GM12878 (cell line): ENCODE measurements around the gene NOL8. TPM values are rescaled to one million over a fixed set of nuclear protein-coding genes. Genes with fewer than 3 reads are reported as not detected.

Experiments
- ATAC-seq: fragments of 200-7000 bp; cut with Tn5 transposase; 3 replicates; pipeline ENCODE4 v1.9.1; 2020; ENCODE audit warnings: mild to moderate bottlenecking, moderate library complexity
- BruUV-seq: library from RNA; stranded (reverse); fragments of 400-500 nt; replicated peaks from 2 replicates; lab custom pipeline; 2021; lab: Mats Ljungman, UMichigan
- CTCF ChIA-PET: fragments of 300-600 bp; sonication (Branson Sonifier 250); formaldehyde crosslinking; extraction: SDS; loops from one replicate; lab custom pipeline; 2021; ENCODE audit warnings: inconsistent platforms; lab: Yijun Ruan, JAX
- POLR2A ChIA-PET: fragments of 350-600 bp; formaldehyde crosslinking; extraction: SDS; loops from one replicate; lab custom pipeline; 2021; ENCODE audit warnings: inconsistent platforms; lab: Charles Lee
- RAD21 ChIA-PET: fragments of 300-600 bp; sonication (Branson Sonifier 250); formaldehyde crosslinking; loops from one replicate; lab custom pipeline; 2023; ENCODE audit warnings: antibody characterized with exemption; ENCODE audit not compliant: unreplicated experiment; lab: Charles Lee
- SMC1A ChIA-PET: fragments of 300-600 bp; sonication (Branson Sonifier 250); formaldehyde crosslinking; loops from one replicate; lab custom pipeline; 2023; ENCODE audit not compliant: unreplicated experiment, uncharacterized antibody; lab: Charles Lee
- DNase-seq: peaks from one replicate; pipeline ENCODE4 v3.0.0-alpha.2; 2011; ENCODE audit warnings: low read depth, low spot score
- FAIRE-seq: peaks from 3 replicates; lab custom pipeline; 2011; peaks lifted over from hg19 to GRCh38; lab: Jason Lieb, UNC
- H2AFZ ChIP-seq: 2 replicates; pipeline ENCODE4 v1.6.0; 2011; ENCODE audit warnings: low read depth, low read length, control low read depth; ENCODE audit not compliant: control insufficient read depth
- H3K27ac ChIP-seq: 2 replicates; pipeline ENCODE4 v1.5.1; 2011; ENCODE audit warnings: control low read depth; ENCODE audit not compliant: control insufficient read depth, insufficient read depth
- H3K27me3 ChIP-seq, 2 experiments: replicated peaks in 1 of 2; 2 replicates each; pipeline versions ENCODE4 v1.6.0 to v1.6.1; 2011; ENCODE audit warnings: low read length in 1 of 2; ENCODE audit not compliant: control insufficient read depth in 2 of 2, insufficient read depth in 2 of 2
- H3K36me3 ChIP-seq, 2 experiments: 2 replicates each; pipeline ENCODE4 v1.5.1; 2011; ENCODE audit warnings: low read length in 1 of 2; ENCODE audit not compliant: control insufficient read depth in 2 of 2, insufficient read depth in 2 of 2
- H3K4me1 ChIP-seq: 2 replicates; pipeline ENCODE4 v1.6.1; 2011; ENCODE audit warnings: mild to moderate bottlenecking, low read length, moderate library complexity, mixed read lengths; ENCODE audit not compliant: control insufficient read depth, insufficient read depth
- H3K4me2 ChIP-seq: 2 replicates; pipeline ENCODE4 v1.6.0; 2011; ENCODE audit warnings: control low read depth; ENCODE audit not compliant: control insufficient read depth, insufficient read depth
- H3K4me3 ChIP-seq: fragments of 200-600 bp; sonication (generic); 2 replicates; pipeline ENCODE4 v1.5.1; 2016
- H3K79me2 ChIP-seq: 2 replicates; pipeline ENCODE4 v1.6.0; 2011; ENCODE audit warnings: low read length; ENCODE audit not compliant: control insufficient read depth, insufficient read depth
- H3K9ac ChIP-seq: 2 replicates; pipeline ENCODE4 v1.8.0; 2011; ENCODE audit warnings: low read length, control low read depth, mixed read lengths; ENCODE audit not compliant: control insufficient read depth, insufficient read depth
- H3K9me3 ChIP-seq: replicated peaks from 3 replicates; pipeline ENCODE4 v1.5.1; 2011; ENCODE audit warnings: mild to moderate bottlenecking, low read length; ENCODE audit not compliant: control insufficient read depth, insufficient read depth
- H4K20me1 ChIP-seq: 2 replicates; pipeline ENCODE4 v1.6.0; 2011; ENCODE audit not compliant: control insufficient read depth, insufficient read depth
- FOS ChIP-seq: IDR thresholded peaks from 3 replicates; pipeline ENCODE4 v1.6.1; 2011; ENCODE audit warnings: borderline replicate concordance; ENCODE audit not compliant: insufficient read length; ENCODE audit errors: extremely low read depth
- HCFC1 ChIP-seq: fragments of 150-350 bp; IDR thresholded peaks from 2 replicates; pipeline ENCODE4 v1.6.1; 2014; ENCODE audit warnings: low read length
- IKZF2 ChIP-seq, 2 experiments: fragments of 450-650 bp; IDR thresholded peaks; 2 replicates each; pipeline ENCODE4 v1.6.1; 2017; ENCODE audit warnings: mild to moderate bottlenecking in 2 of 2, moderate library complexity in 2 of 2
- IRF4 ChIP-seq: IDR thresholded peaks from 2 replicates; pipeline ENCODE4 v1.6.1; 2011; ENCODE audit warnings: low read depth, low read length
- KAT2A ChIP-seq: conservative IDR thresholded peaks from 2 replicates; pipeline ENCODE4 v1.6.1; 2011; ENCODE audit warnings: low read depth, low read length; ENCODE audit not compliant: control insufficient read depth
- NKRF ChIP-seq: fragments of 450-650 bp; conservative IDR thresholded peaks from 2 replicates; pipeline ENCODE4 v1.6.1; 2017; ENCODE audit warnings: mild to moderate bottlenecking, moderate library complexity
- RFX5 ChIP-seq: IDR thresholded peaks from 2 replicates; pipeline ENCODE4 v1.6.1; 2011; ENCODE audit warnings: low read depth, low read length, improper control_type of control experiment
- STAT3 ChIP-seq: IDR thresholded peaks from 2 replicates; pipeline ENCODE4 v1.6.1; 2011; ENCODE audit warnings: low read depth, low read length, improper control_type of control experiment
- SUPT20H ChIP-seq: IDR thresholded peaks from 2 replicates; pipeline ENCODE4 v1.6.1; 2011; ENCODE audit warnings: low read depth, mild to moderate bottlenecking, low read length, moderate library complexity, borderline replicate concordance; ENCODE audit not compliant: control insufficient read depth
- WRNIP1 ChIP-seq: IDR thresholded peaks from 2 replicates; pipeline ENCODE4 v1.6.1; 2011; ENCODE audit warnings: low read depth, low read length, improper control_type of control experiment, borderline replicate concordance
- ZBTB4 ChIP-seq: fragments of 450-650 bp; formaldehyde crosslinking; IDR thresholded peaks from 2 replicates; pipeline ENCODE4 v1.4.0; 2022; ENCODE audit warnings: mild to moderate bottlenecking, moderate library complexity
- ZBTB40 ChIP-seq: fragments of 450-650 bp; IDR thresholded peaks from 2 replicates; pipeline ENCODE4 v1.6.1; 2016; ENCODE audit warnings: mild to moderate bottlenecking, moderate library complexity, borderline replicate concordance
- ZNF384 ChIP-seq: IDR thresholded peaks from 2 replicates; pipeline ENCODE4 v1.6.1; 2012; ENCODE audit warnings: low read depth, mild to moderate bottlenecking, low read length, improper control_type of control experiment, borderline replicate concordance
- WGBS: methylation state at CpG from one replicate; pipeline ENCODE4 v1.1.6; 2016; ENCODE audit warnings: low lambda C conversion rate; ENCODE audit not compliant: insufficient replicate concordance, insufficient coverage; ENCODE audit errors: missing lambda C conversion rate; 5-methylcytosine and 5-hydroxymethylcytosine counted together
- in situ Hi-C: fragments of 300-500 bp; cut with MboI; formaldehyde crosslinking; loops from 9 replicates; pipeline ENCODE4 v1.14.3; 2018; ENCODE audit warnings: mixed read lengths
- intact Hi-C: fragments of 100-400 bp; cut with micrococcal nuclease; formaldehyde crosslinking; loops from one replicate; pipeline ENCODE4 v1.14.2; 2022; ENCODE audit not compliant: unreplicated experiment
- polyA plus RNA-seq, 11 experiments: library from polyadenylated mRNA; depleted of rRNA in 4 of 11; unstranded in 6 of 11; stranded (reverse) in 5 of 11; fragments of >200 nt; fragmentation: Nextera tagmentation in 4 of 11; fragmentation: Illumina TruSeq in 1 of 11; extraction: Ambion mirVana in 4 of 11; extraction: Trizol in 1 of 11; gene quantifications; 1 replicate in 1 of 11; 2 replicates in 10 of 11; pipeline versions ENCODE4 v1.2.1 to v1.2.3, GENCODE V29; 2011 to 2016; ENCODE audit warnings: inconsistent platforms in 2 of 11, missing spikeins in 2 of 11, low read depth in 1 of 11
- total RNA-seq, 4 experiments: library from RNA; depleted of rRNA in 3 of 4; stranded (reverse); fragments of >200 nt in 3 of 4; fragmentation: Illumina TruSeq in 1 of 4; extraction: Trizol in 1 of 4; gene quantifications; 2 replicates each; pipeline versions ENCODE4 v1.2.1 to v1.2.3, GENCODE V29; 2013 to 2021

Gene NOL8
- total and polyA plus RNA-seq, 10 of the 15 experiments (the other 5 are each of a cell fraction or from before 2014, with no cell fraction given): 33.6 to 58.6 (median 49.2) TPM

- 0 out of 2 replicates have a peak, but pooled peaks have one; percentile 93 for TF ChIP-seq NKRF
- no peak for TF ChIP-seq HCFC1
- no peak for TF ChIP-seq WRNIP1
These were observed 271 bp downstream of the NOL8 start (continued) for GRCh38 chr9:92324889-92325268.

GRCh38 chr9:92324431-92324830 is 719 bp downstream of the NOL8 start:
- in situ Hi-C loops: no loop called here
- Histone ChIP-seq H3K27ac (peak overlapping the region; percentile 98), H4K20me1 (no peaks in the 10 kb centered on the region), H2AFZ (no peak overlapping the region; the same call in 1 of the 2 replicates), H3K79me2 (peaks cover 49% of the 10 kb centered on the region), H3K4me2 (peak overlapping the region; percentile 52), H3K4me3 (peak overlapping the region; percentile 96), H3K9ac (peak overlapping the region; percentile 97), H3K4me1 (peaks cover 2% of the 10 kb centered on the region; the same call in 1 of the 2 replicates), H3K9me3 (no peaks in the 10 kb centered on the region), H3K27me3 (no peaks in the 10 kb centered on the region), H3K36me3 (peaks cover 5% of the 10 kb centered on the region in 2 experiments; a peak in 3 of 4 replicates)
- WGBS: 21% methylated on average over 2 of the region's 2 CpGs
- no peak for DNase-seq
- ChIA-PET RAD21 (no interaction called here), SMC1A (interaction anchor here (0.9 to 1.2 kb wide), 2 partner anchors 8 to 10 kb away, joined by 3 to 4 read pairs; no protein-coding TSS in a partner anchor), POLR2A (interaction anchor here (0.9 kb wide), 1 partner anchor 11 kb away, joined by 3 read pairs; no protein-coding TSS in a partner anchor), CTCF (interaction anchor here (2.0 kb wide), 1 partner anchor 185 kb away, joined by 8 read pairs; no protein-coding TSS in a partner anchor)
- ATAC-seq: no peak
- intact Hi-C loops: loop anchor here (10.0 kb wide), 1 partner anchor 120 kb away; no protein-coding TSS in a partner anchor
- FAIRE-seq: no peak
- BruUV-seq: no TSS peak
- TF ChIP-seq KAT2A: no peak
- TF ChIP-seq RFX5: no peak
- no peak for TF ChIP-seq IRF4
- no peak for TF ChIP-seq ZBTB4 (CRISPR knock-in tag)
- no peak for TF ChIP-seq ZBTB40
- TF ChIP-seq STAT3: no peak
- TF ChIP-seq SUPT20H: no peak
- TF ChIP-seq ZNF384: no peak
- TF ChIP-seq IKZF2 (IDR thresholded peaks at IDR 0.05): no peak
- no peak for TF ChIP-seq FOS
